A549 (cell line): Measurements from ENCODE around the gene CNNM2. TPM values are rescaled to one million over a fixed set of nuclear protein-coding genes. Genes with fewer than 3 reads are reported as not detected.

Experiments
- ATAC-seq, 2 experiments: fragments of 200-7000 bp in 1 of 2; fragments of >200 bp in 1 of 2; cut with Nextera tagmentation in 1 of 2; cut with Tn5 transposase in 1 of 2; 3 replicates each; pipeline versions ENCODE4 v1.8.0 to v1.9.1; 2018 to 2020; ENCODE audit warnings: mild to moderate bottlenecking in 1 of 2, moderate library complexity in 1 of 2
- CTCF ChIA-PET: fragments of 300-600 bp; sonication (Branson Sonifier 250); formaldehyde crosslinking; extraction: SDS; loops from one replicate; lab custom pipeline; 2021; ENCODE audit warnings: antibody characterized with exemption, inconsistent platforms; lab: Yijun Ruan, JAX
- POLR2A ChIA-PET: fragments of 350-600 bp; formaldehyde crosslinking; extraction: SDS; loops from one replicate; lab custom pipeline; 2021; ENCODE audit warnings: antibody characterized with exemption, inconsistent platforms; lab: Yijun Ruan, JAX
- DNase-seq, 2 experiments: peaks; one replicate each; pipeline versions ENCODE4 v3.0.0 to v3.0.0-alpha.2; 2011 to 2016; ENCODE audit warnings: low read depth in 1 of 2, low spot score in 1 of 2
- FAIRE-seq: peaks from 2 replicates; lab custom pipeline; 2011; peaks lifted over from hg19 to GRCh38; lab: Jason Lieb, UNC
- H3K27ac ChIP-seq, 2 experiments: fragments of >200 bp; sonication (Bioruptor Twin); formaldehyde crosslinking; 3 replicates each; pipeline ENCODE4 v1.5.1; 2016 to 2017
- H3K4me1 ChIP-seq: fragments of >200 bp; sonication (Bioruptor Twin); formaldehyde crosslinking; 3 replicates; pipeline ENCODE4 v1.6.1; 2016
- H3K4me2 ChIP-seq: fragments of >200 bp; sonication (Bioruptor Twin); formaldehyde crosslinking; 3 replicates; pipeline ENCODE4 v1.6.1; 2016
- H3K4me3 ChIP-seq: fragments of >200 bp; sonication (Bioruptor Twin); formaldehyde crosslinking; 3 replicates; pipeline ENCODE4 v1.5.1; 2016
- H3K9me3 ChIP-seq: fragments of >200 bp; sonication (Bioruptor Twin); formaldehyde crosslinking; 3 replicates; pipeline ENCODE4 v1.6.1; 2016
- CEBPB ChIP-seq, 2 experiments: fragments of >200 bp in 1 of 2; sonication (Bioruptor Twin) in 1 of 2; formaldehyde crosslinking in 1 of 2; IDR thresholded peaks; 2 replicates each; pipeline ENCODE4 v1.6.1; 2012 to 2016
- CHD2 ChIP-seq: fragments of 150-350 bp; IDR thresholded peaks from 2 replicates; pipeline ENCODE4 v1.6.1; 2014; ENCODE audit warnings: low read length; ENCODE audit not compliant: partially characterized antibody
- FOSB ChIP-seq: fragments of 250-450 bp; sonication (Bioruptor Pico); IDR thresholded peaks from 2 replicates; pipeline ENCODE4 v1.5.0; 2020; ENCODE audit warnings: mild to moderate bottlenecking, moderate library complexity
- HOXB13 ChIP-seq: fragments of 250-450 bp; sonication (Bioruptor Pico); IDR thresholded peaks from 2 replicates; pipeline ENCODE4 v1.5.0; 2020; ENCODE audit warnings: low read depth, mild to moderate bottlenecking, moderate library complexity
- NFE2L2 ChIP-seq: fragments of 150-350 bp; conservative IDR thresholded peaks from 2 replicates; pipeline ENCODE4 v1.6.1; 2014; ENCODE audit warnings: low read length
- POLR2A ChIP-seq: IDR thresholded peaks from 2 replicates; pipeline ENCODE4 v1.6.1; 2012; ENCODE audit warnings: mild to moderate bottlenecking, low read length
- POLR2AphosphoS2 ChIP-seq: conservative IDR thresholded peaks from 2 replicates; pipeline ENCODE4 v1.6.1; 2012; ENCODE audit warnings: low read length, improper control_type of control experiment, inconsistent platforms
- RARB ChIP-seq: fragments of 250-450 bp; sonication (Bioruptor Pico); IDR thresholded peaks from 2 replicates; pipeline ENCODE4 v1.8.0; 2021; ENCODE audit warnings: mild to moderate bottlenecking, moderate library complexity
- ZFP36 ChIP-seq: fragments of 450-650 bp; IDR thresholded peaks from 2 replicates; pipeline ENCODE4 v1.6.1; 2014; ENCODE audit warnings: borderline replicate concordance; ENCODE audit not compliant: partially characterized antibody
- WGBS: methylation state at CpG from one replicate; pipeline ENCODE4 v1.1.6; 2017; ENCODE audit errors: missing lambda C conversion rate; 5-methylcytosine and 5-hydroxymethylcytosine counted together
- polyA plus RNA-seq, 4 experiments: library from polyadenylated mRNA; depleted of rRNA in 3 of 4; stranded (reverse); fragments of >200 nt; fragmentation: RNase III in 1 of 4; extraction: RNeasy Plus Mini Kit Qiagen cat#74134 plus additional on column Dnase treatment in 1 of 4; gene quantifications; 2 replicates in 3 of 4; 3 replicates in 1 of 4; pipeline ENCODE4 v1.2.3, GENCODE V29; 2011 to 2017
- TF ChIP-seq, protein P1 (sequence below): fragments of >200 bp; sonication (Bioruptor Twin); formaldehyde crosslinking; IDR thresholded peaks from 3 replicates; pipeline ENCODE4 v1.5.1; 2016
- TF ChIP-seq, protein P2 (sequence below): IDR thresholded peaks from 2 replicates; pipeline ENCODE4 v1.6.1; 2012; ENCODE audit warnings: low read depth, borderline replicate concordance

The CNNM2 gene
- polyA plus RNA-seq, 2 of the 4 experiments (the other 2 are of a cell fraction): 6.4 to 6.9 TPM

DNA sequence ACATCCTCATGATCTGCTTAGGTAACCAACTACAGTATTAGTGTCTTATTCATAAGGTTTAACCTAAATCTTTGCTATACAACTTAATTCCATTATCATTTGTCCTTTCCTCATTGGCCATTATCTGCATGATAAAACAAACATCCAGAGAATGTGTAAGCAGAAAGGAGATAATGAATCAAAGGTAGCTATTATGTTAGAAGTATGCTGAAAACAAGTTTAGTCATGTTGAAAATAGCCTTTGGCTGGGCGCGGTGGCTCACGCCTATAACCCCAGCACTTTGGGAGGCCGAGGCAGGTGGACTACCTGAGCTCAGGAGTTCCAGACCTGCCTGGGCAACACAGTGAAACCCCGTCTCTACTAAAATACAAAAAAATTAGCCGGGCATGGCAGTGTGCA is 196.8 kb downstream of the CNNM2 start:
- Histone ChIP-seq H3K4me3 (no peak overlapping the region), H3K4me1 (peaks cover 43% of the 10 kb centered on the region), H3K4me2 (no peak overlapping the region), H3K9me3 (no peaks in the 10 kb centered on the region), H3K27ac (no peak overlapping the region)
- ATAC-seq (no peak), FAIRE-seq (no peak), DNase-seq (no peak)
- 93% methylated on average over 6 of the region's 6 CpGs for WGBS
- ChIA-PET CTCF (no interaction called here), POLR2A (no interaction called here)
- no peak for TF ChIP-seq POLR2A

DNA sequence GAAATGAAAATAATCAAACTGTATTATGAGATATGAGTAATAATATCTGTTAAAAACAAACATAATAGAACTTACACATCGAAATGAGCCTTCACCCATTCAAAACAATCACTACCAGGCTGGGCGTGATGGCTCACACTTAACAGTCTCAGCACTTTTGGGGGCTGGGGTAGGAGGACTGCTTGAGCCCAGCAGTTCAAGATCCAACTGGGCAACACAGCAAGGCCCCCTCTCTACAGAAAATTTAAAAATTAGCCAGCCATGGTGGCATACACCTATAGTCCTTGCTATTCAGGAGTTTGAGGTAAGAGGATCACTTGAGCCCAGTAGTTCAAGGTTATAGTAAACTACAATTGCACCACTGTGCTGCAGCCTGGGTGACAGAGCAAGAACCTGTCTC is 199.2 kb downstream of the CNNM2 start:
- 79% methylated on average over 2 of the region's 2 CpGs for WGBS
- POLR2A ChIA-PET: no interaction called here

DNA sequence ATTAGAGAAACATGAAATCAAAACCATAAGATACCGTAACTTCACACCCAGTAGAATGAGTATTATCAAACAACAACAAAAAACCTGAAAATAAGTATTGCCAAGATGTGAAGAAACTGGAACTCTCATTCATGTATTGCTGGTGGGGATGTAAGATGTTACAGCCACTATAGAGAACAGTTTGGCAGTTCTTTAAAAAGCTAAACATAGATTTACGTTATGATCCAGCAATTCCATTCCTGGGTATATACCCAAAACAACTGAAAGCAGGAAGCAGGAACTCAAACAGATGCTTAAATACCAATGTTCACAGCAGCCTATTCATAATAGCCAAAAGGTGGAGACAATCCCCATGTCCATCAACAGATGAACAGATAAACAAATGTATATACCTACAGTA is 202.5 kb downstream of the CNNM2 start:
- Histone ChIP-seq H3K9me3 (no peaks in the 10 kb centered on the region), H3K4me1 (peaks cover 74% of the 10 kb centered on the region), H3K27ac (peak overlapping the region in 1 of 2 experiments; percentile 18; a peak in 1 of 6 replicates), H3K4me3 (no peak overlapping the region), H3K4me2 (peak overlapping the region; percentile 58)
- TF ChIP-seq NFE2L2: no peak
- TF ChIP-seq, protein P1, sequence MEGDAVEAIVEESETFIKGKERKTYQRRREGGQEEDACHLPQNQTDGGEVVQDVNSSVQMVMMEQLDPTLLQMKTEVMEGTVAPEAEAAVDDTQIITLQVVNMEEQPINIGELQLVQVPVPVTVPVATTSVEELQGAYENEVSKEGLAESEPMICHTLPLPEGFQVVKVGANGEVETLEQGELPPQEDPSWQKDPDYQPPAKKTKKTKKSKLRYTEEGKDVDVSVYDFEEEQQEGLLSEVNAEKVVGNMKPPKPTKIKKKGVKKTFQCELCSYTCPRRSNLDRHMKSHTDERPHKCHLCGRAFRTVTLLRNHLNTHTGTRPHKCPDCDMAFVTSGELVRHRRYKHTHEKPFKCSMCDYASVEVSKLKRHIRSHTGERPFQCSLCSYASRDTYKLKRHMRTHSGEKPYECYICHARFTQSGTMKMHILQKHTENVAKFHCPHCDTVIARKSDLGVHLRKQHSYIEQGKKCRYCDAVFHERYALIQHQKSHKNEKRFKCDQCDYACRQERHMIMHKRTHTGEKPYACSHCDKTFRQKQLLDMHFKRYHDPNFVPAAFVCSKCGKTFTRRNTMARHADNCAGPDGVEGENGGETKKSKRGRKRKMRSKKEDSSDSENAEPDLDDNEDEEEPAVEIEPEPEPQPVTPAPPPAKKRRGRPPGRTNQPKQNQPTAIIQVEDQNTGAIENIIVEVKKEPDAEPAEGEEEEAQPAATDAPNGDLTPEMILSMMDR: 0 out of 3 replicates have a peak, but pooled peaks have one; percentile 10
- ATAC-seq (no peak), DNase-seq (no peak), FAIRE-seq (peak; percentile 51)
- ChIA-PET POLR2A (no interaction called here), CTCF (interaction anchor here (0.7 to 2.3 kb wide), 3 partner anchors 73 to 213 kb away, joined by 3 to 6 read pairs (median 4); partner anchors contain the start of gene NT5C2)
- 84% methylated on average over 2 of the region's 2 CpGs for WGBS

More for the DNA sequence above, 199.2 kb downstream of the CNNM2 start:
- Histone ChIP-seq H3K4me2 (no peak overlapping the region), H3K4me3 (no peak overlapping the region), H3K27ac (no peak overlapping the region), H3K9me3 (no peaks in the 10 kb centered on the region), H3K4me1 (peaks cover 49% of the 10 kb centered on the region)
- CTCF ChIA-PET: interaction anchor here (1.6 kb wide), 2 partner anchors 127 to 132 kb away, joined by 4 to 9 read pairs; no protein-coding TSS in a partner anchor
- FAIRE-seq (peak; percentile 23), DNase-seq (no peak), ATAC-seq (peak in 1 of 2 experiments; percentile 17; a peak in 1 of 6 replicates)
- TF ChIP-seq, protein P2, sequence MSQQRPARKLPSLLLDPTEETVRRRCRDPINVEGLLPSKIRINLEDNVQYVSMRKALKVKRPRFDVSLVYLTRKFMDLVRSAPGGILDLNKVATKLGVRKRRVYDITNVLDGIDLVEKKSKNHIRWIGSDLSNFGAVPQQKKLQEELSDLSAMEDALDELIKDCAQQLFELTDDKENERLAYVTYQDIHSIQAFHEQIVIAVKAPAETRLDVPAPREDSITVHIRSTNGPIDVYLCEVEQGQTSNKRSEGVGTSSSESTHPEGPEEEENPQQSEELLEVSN: no peak
- TF ChIP-seq POLR2AphosphoS2 (no peak), CHD2 (no peak), RARB (CRISPR knock-in tag) (no peak), ZFP36 (no peak), FOSB (CRISPR knock-in tag) (no peak)

DNA sequence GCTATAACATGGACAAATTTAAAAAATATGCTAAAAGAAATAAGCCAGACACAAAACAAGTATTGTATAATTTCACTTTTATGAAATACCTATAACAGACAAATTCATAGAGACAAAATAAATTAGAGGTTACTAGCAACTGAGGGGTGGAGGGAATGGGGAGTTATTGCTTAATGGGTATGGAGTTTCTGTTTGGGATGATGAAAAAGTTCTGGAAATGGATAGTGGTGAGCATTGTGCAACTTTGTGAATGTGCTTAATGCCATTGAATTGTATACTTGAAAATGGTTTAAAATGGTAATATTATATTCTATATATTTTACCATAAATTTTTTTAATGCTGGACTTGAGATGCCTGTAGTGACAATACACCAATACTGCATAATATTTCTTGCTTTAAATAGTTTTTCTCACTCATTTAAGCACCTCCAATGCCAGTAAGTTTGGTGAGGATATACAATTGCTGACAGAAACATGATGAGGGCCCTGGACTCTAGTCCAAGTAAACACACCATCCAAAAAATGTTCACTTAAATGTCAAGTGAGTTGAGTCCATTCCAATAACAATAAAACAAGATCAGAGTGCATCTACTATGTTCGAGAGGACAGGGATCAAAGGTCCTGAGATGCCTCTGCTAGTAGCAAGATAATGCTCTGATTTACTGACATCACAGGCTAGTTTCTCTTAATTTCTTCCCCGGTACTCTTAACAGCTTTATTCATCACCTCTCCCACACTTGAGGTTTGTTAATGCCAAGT is 203.1 kb downstream of the CNNM2 start:
- ATAC-seq (peak in 1 of 2 experiments; percentile 16; a peak in 2 of 6 replicates), DNase-seq (no peak), FAIRE-seq (no peak)
- H3K9me3 ChIP-seq: no peaks in the 10 kb centered on the region
- no peak overlapping the region for H3K4me3 ChIP-seq
- peak overlapping the region; percentile 58 for H3K4me2 ChIP-seq
- WGBS: 11% methylated on average over 2 of the region's 2 CpGs
- peaks cover 79% of the 10 kb centered on the region for H3K4me1 ChIP-seq
- ChIA-PET POLR2A (no interaction called here), CTCF (interaction anchor here (0.8 to 1.5 kb wide), 3 partner anchors 13 to 72 kb away, joined by 3 to 4 read pairs (median 3); partner anchors contain the start of gene NT5C2)
- TF ChIP-seq CEBPB (IDR thresholded peaks at IDR 0.05) (peak; percentile 49 to 67; a peak in 3 of 4 replicates), HOXB13 (no peak)
- H3K27ac ChIP-seq: peak overlapping the region; percentile 2 to 63; a peak in 4 of 6 replicates
